NCI-H1436 treated with DMSO at 0.1 percent for 48 hours (cell line): Measurements from ENCODE around the gene CHD1.

Source experiments
- DNase-seq: peaks from one replicate; lab custom pipeline; 2025; lab: John Stamatoyannopoulos, UW

The CHD1 gene

DNA sequence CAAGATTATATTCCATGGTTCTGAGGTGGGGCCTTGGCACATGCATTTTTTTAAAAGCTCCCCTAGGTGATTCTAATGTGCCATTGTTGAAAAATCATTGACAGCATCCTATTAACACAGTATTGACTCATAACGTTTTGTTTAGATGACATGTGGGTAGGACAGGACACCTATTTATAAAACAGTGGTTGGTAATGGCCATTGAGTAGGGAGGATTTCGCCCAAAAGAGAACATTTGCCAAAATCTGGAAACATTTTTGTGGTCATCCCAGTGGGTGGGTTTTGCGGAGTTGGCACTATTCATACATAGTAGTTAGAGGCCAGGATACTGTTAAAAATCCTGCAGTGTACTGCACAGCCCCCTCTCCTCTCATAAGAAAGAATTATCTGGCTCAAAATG is 6.4 kb upstream of the CHD1 start:
- DNase-seq = no peak

DNA sequence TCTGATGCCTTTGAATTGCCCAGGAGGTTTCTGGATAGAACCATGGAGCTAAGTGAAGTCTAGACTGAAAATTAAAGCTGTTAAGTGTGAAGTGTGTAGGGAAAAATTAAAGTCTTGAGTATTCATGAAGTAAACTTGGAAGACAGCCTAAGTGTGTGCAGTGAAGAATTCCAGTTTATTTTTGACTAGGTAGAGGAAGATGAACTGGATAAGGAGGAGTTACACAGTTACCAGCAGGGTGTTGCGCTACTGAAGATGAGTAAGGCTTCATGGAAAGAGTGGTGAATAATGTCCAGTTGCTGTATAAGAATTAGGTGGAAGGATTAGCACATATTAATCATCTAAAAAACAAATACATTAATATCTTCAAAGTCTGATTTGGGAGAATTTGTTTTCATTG is 5.7 kb upstream of the CHD1 start:
- no peak for DNase-seq

DNA sequence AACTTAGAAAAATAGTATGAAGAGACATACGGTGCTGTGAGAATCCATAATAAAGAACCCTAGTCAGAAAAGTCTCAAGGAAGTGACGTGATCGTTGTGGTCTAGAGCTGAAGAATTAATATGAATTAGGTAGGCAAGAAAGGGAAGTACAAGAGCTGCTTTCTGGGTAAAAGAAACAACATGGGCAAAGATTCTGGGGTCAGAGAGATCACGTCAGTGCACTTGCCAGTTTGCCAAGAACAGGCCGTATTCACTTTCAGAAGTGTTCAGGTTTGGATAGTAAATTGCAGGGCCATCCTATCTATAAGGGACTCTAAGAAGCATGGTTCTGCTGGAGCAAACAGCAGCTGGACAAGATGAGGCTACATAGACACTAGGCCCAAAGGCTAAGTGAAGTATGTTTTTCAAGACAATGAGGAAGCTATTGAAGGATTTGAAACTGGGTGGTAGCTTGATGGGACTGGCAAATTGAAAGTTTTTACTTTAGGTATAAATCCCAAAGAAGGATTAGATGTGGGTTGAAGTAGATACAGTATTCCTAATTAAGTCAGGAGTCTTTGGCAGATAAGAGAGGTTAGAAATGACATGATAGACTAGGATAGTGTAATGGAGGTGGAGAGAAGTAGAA is 4.8 kb upstream of the CHD1 start:
- DNase-seq = no peak

DNA sequence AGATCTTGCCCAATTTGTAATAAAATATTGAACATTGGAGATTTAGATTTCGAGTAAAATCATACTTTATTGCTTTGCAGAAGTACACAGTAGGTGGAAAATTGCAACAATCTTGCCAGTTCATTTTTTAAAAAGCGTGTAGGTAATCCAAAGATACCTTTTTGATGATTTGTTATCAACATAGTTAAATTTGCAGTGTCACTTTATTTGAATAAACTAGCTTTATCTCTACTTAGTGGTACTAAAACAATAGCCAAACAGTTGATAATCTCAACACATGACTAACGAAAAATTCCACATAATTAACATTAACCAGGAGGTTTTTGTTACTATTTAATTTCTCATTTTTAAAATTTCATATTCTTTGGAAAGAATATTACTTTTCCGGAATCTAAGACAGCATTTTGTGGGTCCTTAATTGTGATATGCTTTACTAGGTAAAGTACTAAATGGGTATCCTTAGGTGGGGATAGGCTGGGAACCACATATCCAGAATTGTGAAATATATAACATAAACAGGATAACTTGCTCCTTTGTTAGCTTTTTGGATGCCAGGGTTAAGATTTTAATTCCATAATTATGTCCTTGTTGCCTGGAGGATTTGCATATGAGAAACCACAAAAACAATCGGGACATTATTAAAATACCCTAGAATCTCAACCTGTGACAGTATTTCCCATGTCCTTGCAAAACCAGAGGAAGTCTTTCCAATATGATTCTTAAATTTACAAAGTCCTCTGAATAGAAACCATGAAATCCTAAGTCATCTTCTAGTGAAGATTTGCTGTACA is 2.4 kb upstream of the CHD1 start:
- no peak for DNase-seq

DNA sequence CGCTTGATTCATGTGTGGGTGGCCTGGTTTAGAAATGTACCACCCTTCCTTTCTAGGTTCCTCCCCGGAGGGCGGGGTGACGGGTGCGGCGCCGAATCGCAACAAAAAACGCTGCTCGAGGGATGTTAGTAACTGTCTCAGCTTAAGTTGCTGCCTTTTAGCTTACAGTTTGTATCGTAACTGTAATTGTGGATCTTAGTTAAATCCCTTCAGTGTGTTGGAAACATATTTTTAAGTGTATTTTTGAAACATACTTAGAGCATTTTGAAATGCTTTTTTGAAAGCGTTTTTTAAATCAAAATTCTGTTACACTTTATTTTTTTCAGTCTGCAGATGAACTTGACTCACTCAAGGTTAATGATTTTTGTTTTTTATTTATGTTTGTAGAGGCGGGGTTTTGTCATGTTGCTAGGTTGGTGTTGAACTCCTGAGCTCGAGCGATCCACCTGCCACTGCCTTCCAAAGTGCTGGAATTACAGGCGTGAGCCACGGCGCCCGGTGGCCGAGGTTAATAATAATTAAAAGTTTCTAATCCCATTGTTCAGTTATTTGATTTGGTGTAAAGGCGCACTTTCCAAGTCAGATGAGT is 997 bp upstream of the CHD1 start:
- no peak for DNase-seq

DNA sequence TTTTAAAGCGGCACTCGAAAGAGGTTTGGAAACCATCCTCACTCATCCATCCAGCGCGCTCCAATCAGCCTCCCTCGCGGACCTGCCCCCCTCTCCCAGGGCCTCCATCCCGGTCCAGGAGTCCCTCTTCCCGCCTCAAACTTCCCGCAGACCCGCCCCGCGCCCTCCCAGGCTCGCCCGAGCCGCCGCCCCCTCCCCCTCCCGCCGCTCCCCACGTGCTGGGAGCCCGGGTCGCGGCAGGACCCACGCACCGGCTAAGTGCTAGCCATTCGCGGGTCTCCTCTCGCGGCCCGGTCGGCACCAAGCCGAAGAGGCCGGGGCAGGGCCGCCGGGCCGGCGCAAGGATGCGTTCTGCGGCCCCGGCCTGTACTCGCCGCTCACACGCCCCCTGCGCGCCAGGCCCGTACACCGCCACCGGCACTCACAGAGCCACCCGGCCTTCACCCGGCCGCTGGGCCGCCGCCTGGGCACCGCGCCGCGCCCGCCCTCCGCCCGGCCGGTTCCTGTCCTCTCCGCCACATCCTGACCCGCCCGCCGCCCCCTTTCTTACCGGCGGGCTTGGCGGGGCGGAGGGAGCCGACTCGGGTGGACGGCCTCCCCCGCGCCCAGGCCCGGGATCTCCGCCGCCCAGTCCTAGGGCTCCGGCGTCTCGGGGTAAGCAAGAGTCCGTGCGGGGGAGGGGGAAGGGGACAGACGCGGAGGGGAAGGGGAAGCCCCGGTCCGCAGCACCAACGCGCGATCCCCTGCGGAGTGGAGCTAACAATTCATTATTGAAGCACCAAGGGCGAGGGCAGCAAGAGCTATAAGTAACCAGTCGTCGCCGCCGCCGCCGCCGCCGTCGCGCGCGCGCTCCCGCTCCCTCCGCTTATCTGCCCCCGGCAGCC is 576 bp downstream of the CHD1 start:
- DNase-seq = no peak

DNA sequence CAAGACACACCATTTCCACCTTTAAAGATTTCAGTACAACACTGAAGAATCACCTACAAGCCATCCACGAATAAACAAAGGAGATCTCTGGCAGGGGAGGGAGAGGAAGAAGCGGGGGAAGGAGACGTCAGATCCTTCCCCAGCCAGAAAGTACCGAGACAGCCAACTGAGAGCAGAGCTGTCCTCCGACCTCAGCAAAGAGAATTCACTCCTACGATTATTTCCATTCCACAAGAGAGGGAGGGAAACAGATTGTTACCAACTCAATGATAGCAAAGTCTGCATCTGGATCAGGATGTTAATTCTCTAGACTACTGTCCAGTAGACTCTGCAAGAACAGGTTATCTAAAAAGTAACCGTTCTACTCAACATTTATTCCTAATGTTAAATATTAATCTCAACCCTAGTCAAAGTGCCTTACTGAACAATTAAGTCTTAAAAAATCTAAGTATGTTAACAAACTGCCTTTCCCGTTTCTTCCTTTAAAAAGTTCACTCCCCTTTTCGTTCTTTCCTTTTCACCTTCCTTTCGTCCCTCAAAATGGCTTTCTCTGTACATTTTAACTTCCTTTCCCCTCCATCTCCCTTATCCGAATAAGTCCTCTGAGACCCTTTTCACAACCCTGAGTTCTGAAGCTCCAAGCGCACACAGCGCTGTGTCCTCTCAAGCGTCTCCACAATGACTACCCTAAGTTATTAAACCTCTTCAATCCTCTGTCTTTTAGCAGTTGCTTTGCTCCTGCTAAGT is 1.4 kb downstream of the CHD1 start:
- DNase-seq = peak; percentile 18

DNA sequence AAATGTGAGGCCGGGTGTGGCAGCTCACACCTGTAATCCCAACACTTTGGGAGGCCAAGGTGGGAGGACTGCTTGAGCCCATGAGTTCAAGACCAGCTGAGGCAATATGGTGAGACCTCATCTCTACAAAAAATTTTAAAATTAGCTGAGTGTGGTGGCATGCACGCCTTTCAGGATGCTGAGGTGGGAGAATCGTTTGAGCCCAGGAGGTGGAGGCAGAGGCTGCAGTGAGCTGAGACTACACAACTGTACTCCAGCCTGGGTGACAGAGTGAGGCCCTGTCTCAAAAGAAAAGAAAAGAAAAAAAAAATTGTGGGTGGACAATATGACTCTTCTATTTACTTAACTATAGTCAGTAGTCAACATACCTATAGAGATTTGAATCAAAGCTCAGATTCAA is 4.8 kb downstream of the CHD1 start:
- DNase-seq = no peak

DNA sequence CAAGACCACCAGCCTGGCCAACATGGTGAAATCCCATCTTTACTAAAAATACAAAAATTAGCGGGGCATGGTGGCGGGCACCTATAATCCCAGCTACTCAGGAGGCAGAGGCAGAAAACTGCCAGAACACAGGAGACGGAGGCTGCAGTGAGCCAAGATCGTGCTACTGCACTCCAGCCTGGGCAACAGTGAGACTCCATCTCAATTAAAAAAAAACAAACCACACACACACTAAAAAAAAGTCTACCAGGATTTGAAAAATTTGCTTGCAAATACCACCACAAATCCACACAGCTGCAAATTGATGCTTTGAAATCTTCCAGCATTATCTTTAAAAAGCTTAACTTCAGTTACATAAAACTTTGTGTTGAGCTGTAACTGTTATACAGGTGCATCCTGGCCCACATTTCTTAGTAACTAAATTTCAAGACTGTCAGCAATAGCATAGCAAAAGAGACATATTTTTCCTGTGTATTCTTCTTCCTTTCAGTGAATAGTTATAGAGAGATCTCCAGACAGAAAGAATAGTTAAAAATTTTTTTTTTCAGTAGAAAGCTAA is 6.8 kb downstream of the CHD1 start:
- DNase-seq = no peak

DNA sequence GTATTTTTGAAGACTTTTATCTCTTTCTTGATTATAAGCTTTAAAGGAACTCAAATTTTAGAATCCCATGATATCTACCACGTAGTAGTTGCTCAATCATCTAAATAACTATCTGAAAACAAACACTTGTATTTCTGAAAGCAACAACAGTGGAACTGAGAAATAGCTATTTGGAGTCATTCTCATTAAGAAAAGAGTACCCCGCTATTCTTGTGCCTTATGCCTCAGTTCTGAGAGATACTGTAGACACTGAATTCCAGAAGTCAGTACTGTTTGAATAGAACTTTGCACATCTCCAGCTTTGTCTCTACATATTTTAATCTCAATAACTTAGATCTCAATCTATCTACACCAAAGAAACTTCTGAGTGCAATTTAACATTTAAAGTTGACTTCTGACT is 11.4 kb downstream of the CHD1 start:
- DNase-seq = no peak

DNA sequence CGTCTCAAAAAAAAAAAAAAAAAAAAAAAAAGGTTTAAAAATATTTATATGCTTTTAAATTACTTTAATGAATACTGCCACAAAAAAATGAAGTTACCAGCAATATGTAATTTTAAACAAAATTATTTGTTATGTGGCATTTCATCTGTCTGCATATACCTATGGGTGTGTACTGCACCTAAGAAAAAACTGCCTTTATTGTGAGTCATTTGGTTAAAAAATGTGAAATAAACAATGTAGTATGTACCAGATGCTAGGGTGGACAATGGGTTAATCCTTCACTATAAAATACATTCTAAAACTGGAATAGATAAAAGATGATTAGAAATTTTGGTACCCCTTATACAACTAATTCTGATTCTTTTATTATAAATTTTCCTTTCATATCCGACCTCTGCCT is 12.3 kb downstream of the CHD1 start:
- no peak for DNase-seq

DNA sequence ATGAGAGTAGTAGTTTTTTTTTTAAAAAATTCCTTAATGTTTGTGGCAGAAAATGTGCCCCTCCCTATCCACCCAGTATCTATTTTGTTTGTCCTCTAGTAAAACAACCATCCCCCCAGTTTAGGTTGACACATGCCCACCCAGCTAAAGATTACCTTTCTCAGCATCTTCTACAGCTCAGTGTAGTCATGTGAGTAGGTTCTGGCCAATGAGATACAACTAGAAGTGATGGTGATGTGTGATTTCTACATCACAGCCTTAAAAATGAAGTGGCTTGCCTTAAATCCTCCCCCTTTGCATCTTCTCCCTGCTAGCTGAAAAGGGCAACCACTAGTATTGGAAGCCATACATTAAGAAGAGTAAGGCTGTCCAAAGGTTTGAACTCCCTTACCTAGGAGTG is 14.9 kb downstream of the CHD1 start:
- DNase-seq = no peak

DNA sequence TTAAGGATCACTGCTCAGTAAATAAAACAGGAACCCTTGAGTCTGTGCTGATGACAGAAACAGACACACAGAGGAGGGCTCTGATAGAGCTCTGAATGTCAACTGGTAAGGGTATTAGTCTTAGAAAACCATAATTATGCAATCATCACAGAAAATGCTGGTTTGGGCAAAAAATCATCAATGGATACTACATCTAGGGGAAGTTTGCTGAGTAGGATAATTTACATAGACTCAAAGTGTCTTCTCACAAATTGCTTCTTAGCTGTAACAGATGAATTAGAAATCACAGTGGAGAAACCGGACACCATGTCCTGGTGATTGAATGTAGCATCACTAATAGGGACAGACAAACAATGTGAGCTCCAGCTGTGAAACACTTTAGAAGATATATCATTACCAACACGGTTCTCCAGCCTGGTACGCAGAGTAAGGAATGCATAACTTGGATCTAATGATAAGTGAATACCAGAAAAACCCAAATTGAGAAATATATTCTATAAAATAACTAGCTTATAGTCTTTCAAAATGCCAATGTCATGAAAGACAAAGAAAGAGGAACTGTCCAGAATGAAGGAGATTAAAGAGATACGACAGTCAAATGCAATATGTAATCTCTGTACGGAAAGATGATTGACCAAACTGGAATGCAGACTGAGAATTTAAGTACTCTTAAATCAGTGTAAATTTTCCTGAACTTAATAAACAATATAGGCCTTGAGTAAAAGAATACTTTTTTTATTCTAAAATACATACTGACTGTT is 17.3 kb downstream of the CHD1 start:
- no peak for DNase-seq

DNA sequence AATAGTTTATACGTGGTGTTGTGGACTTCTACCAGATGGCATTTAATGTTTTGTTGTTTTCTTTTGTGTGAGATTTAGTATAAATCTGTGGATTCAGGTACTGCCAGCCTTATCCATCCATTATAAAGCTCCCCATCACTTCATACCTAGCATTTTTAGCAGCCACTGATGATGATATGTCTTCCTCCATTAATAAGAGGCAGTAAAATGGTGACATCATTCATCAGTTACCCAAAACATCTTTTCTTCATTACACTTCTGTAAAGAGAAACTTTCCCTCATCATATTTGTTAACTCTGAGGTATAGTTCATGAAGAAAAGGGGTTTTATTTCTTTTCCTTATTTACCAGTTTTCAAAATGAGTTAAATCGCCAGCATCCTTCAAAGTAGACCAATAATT is 19.4 kb downstream of the CHD1 start:
- DNase-seq = no peak

DNA sequence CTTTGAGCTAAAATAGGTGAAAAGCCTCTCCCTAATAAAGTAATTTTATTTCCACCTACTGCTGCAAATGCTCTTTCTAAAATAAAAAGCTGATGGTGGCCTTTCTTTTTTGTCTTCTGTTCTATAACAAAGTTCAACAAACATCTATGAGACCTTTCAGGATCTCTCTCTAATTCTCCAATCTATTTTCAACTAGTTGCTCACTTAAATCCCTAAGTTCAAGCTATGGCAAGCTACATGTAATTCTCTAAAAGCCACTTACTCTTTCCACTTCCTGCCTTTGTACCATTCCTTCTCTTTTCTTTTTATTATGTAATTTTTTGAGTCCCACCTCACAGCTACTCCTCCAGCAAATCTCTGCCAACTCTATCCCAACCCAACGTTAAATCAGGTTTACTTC is 20.9 kb downstream of the CHD1 start:
- no peak for DNase-seq

DNA sequence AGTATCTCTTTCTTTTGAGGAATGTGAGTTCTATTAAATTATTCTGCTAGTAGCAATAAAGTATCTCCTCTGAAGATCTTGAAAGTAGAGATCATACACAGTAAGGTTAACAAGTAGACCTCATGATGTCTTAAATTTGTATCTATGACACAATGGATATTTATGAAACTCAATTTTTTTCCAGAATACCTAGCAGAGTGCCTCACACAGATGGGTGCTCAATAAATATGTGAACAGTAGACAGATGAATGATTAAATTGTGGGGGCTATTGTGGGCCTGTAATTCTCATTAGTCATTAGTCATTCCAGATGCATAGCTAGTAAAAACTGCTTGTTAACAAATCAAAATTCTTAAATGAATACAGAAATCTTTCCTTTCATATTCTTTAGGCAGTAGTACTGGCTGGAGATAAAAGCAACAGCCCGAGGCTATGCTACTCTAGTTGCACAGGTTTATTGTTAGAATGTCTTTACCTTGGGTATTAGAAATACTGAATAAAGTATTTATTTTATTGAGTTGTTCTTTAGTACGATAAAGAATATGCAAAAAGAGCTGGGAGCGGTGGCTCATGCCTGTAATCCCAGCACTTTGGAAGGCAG is 22.0 kb downstream of the CHD1 start:
- no peak for DNase-seq

DNA sequence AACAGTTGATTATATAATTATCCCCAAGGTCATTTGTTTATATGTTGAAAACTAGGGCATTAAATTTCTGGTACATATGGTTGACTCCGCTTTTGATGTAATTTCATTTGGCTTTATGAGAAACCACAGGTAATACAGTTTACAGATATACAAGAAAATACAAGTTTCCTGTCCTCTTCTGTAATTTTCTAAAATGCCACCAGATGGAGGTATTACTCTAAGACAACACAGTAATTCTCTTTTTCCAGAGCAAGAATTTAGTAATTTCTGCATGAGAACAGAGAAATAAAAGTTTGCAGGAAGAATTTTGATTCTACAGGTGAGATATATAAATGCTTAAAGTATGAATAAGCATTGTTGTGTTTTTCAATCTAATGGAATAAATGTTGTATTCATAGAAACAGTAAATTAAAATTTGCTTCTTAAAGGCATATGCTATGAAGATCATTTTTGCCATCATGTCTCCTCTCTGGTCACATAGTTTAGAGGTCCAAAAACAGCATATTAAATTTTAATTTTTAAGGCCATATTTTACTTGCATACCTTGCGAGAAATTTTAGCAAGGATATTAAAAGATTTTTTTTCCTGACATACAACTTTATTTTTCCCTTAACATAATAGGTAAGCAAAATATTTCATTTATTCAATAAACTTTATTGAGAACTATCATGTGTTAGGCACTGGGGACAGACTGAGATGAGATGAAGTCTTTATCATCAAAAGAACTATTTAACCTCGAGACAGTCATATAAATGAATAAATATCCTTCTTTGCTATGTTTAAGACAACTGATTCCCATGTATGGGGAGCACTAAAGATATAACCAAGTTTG is 22.7 kb downstream of the CHD1 start:
- DNase-seq = no peak

DNA sequence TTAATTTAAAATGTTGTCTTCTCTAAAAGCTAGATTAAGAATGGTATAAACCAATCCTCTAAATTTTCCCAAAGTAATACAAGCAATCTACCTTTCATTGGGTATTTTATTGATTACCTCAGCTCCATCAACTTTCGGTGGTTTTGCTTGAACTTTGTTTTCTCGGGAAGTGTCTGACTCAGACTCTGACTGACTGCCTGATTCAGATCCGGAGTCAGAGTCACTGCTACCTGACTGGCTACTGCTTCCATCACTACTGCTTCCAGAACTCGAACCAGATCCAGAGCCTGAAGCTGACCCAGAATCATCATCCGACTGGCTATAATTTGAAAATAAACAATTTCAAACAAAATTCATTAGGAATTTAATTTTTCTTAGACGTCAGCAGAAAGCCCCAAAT is 24.0 kb downstream of the CHD1 start:
- DNase-seq = no peak

DNA sequence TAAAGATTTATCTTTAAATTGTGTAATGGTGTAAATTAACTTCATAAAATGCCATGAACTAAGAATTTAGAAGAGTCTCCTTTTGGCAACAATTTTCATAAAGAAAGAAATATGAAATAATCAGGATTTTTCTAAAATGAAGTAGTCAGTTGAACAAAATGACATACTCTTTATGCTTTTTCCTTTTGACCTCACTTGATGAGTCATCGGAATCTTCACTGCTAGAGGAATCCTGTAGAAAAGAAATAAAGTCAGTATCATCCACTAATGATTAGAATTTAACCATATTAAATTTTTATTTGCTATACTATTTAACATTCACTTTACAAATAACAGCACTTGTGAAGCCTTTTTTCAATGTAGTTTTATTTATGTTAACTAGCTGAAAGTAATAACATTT is 26.1 kb downstream of the CHD1 start:
- no peak for DNase-seq
